Measurements from ENCODE around the gene C10orf90. TPM values are rescaled to one million over a fixed set of nuclear protein-coding genes. Genes with fewer than 3 reads are reported as not detected.

Gene C10orf90
- total RNA-seq, 1 experiment from 2014 or later = 0.67 TPM

- intact Hi-C loops (cut with micrococcal nuclease; ENCODE audit: unreplicated experiment) = no loop called here
- Histone ChIP-seq H3K36me3 (ENCODE audit: control insufficient read depth, insufficient read depth, low read length) (no peaks in the 10 kb centered on the region), H3K27me3 (ENCODE audit: control insufficient read depth, insufficient read depth, low read length) (no peaks in the 10 kb centered on the region), H3K4me1 (ENCODE audit: control insufficient read depth, insufficient read depth, low read length) (no peaks in the 10 kb centered on the region), H3K9me3 (ENCODE audit: control insufficient read depth, insufficient read depth, low read depth, low read length) (no peaks in the 10 kb centered on the region), H3K4me3 (ENCODE audit: low read depth in 2 of 2, low read length in 2 of 2) (no peak overlapping the region), H3K27ac (ENCODE audit: low read length) (no peak overlapping the region)
- ChIA-PET POLR2A (no interaction called here), CTCF (no interaction called here)
- BruUV-seq (replicated peaks) = no TSS peak
- in situ Hi-C loops (cut with HindIII; ENCODE audit: low pct_unique_long_range_greater_than_20kb, low sequenced_read_pairs) = no loop called here
- ATAC-seq (no peak), DNase-seq (ENCODE audit: low read depth, low spot score) (no peak)
- TF ChIP-seq CTCF (IDR thresholded peaks at IDR 0.05) (no peak), POLR2AphosphoS5 (IDR thresholded peaks at IDR 0.05; ENCODE audit: low read depth, low read length) (no peak), REST (IDR thresholded peaks at IDR 0.05; ENCODE audit: insufficient read depth in 1 of 2, low read depth in 2 of 2, low read length in 1 of 2) (no peak), SIN3A (IDR thresholded peaks at IDR 0.05; ENCODE audit: borderline replicate concordance, insufficient read depth, low read depth, low read length) (no peak), TCF7L2 (IDR thresholded peaks at IDR 0.05; ENCODE audit: low read depth, low read length) (no peak)
Measured at GRCh38 chr10:126528315-126528835, 142.1 kb downstream of the C10orf90 start.

GRCh38 chr10:126527645-126528314, 142.7 kb downstream of the C10orf90 start:
- CTCF ChIA-PET = no interaction called here
- Histone ChIP-seq H3K4me3 (ENCODE audit: low read depth in 2 of 2, low read length in 2 of 2) (no peak overlapping the region), H3K36me3 (ENCODE audit: control insufficient read depth, insufficient read depth, low read length) (no peaks in the 10 kb centered on the region), H3K9me3 (ENCODE audit: control insufficient read depth, insufficient read depth, low read depth, low read length) (no peaks in the 10 kb centered on the region), H3K27me3 (ENCODE audit: control insufficient read depth, insufficient read depth, low read length) (no peaks in the 10 kb centered on the region), H3K4me1 (ENCODE audit: control insufficient read depth, insufficient read depth, low read length) (no peaks in the 10 kb centered on the region), H3K27ac (ENCODE audit: low read length) (no peak overlapping the region)
- ATAC-seq = no peak
- BruUV-seq (replicated peaks) = no TSS peak
- in situ Hi-C loops (cut with HindIII; ENCODE audit: low pct_unique_long_range_greater_than_20kb, low sequenced_read_pairs) = no loop called here
- intact Hi-C loops (cut with micrococcal nuclease; ENCODE audit: unreplicated experiment) = no loop called here
- POLR2A ChIA-PET = no interaction called here
- no peak for TF ChIP-seq TCF7L2 (IDR thresholded peaks at IDR 0.05; ENCODE audit: low read depth, low read length)
- TF ChIP-seq POLR2AphosphoS5 (IDR thresholded peaks at IDR 0.05; ENCODE audit: low read depth, low read length) = no peak
- TF ChIP-seq REST (IDR thresholded peaks at IDR 0.05; ENCODE audit: insufficient read depth in 1 of 2, low read depth in 2 of 2, low read length in 1 of 2) = no peak
- no peak for TF ChIP-seq SIN3A (IDR thresholded peaks at IDR 0.05; ENCODE audit: borderline replicate concordance, insufficient read depth, low read depth, low read length)
- no peak for TF ChIP-seq CTCF (IDR thresholded peaks at IDR 0.05)
- DNase-seq (ENCODE audit: low read depth, low spot score) = no peak
